ENCODE data around the gene ZBTB16.

GRCh38 chr11:114283422-114283821 lies 223.9 kb downstream of the ZBTB16 start:
- no peak for TF ChIP-seq SP1 (IDR thresholded peaks at IDR 0.05)
- TF ChIP-seq FOXM1 (IDR thresholded peaks at IDR 0.05; ENCODE audit: borderline replicate concordance), result no peak
- TF ChIP-seq BHLHE40 (IDR thresholded peaks at IDR 0.05; ENCODE audit: borderline replicate concordance), result no peak
- no peak for TF ChIP-seq SUZ12 (IDR thresholded peaks at IDR 0.05)
- TF ChIP-seq FOXK2 (IDR thresholded peaks at IDR 0.05), result no peak
- no peak for TF ChIP-seq CTBP1 (IDR thresholded peaks at IDR 0.05; ENCODE audit: borderline replicate concordance)

Data from HEK293T (cell line).